HepG2 (cell line): ENCODE results near the gene SBNO2. TPM values are rescaled to one million over a fixed set of nuclear protein-coding genes. Genes with fewer than 3 reads are reported as not detected.

Experiments used
- DMAP1 ChIP-seq: IDR thresholded peaks from 2 replicates; pipeline ENCODE4 v1.6.1; 2016
- DR1 ChIP-seq: sonication (generic); formaldehyde crosslinking; IDR thresholded peaks from 2 replicates; pipeline ENCODE4 v1.8.0; 2021; ENCODE audit warnings: mild to moderate bottlenecking, missing genetic modification reagents, inconsistent platforms
- EHMT2 ChIP-seq: fragments of 200-600 bp; sonication (generic); IDR thresholded peaks from 2 replicates; pipeline ENCODE4 v1.7.0; 2017; ENCODE audit warnings: antibody characterized with exemption, low read depth, low read length, borderline replicate concordance
- ETV5 ChIP-seq: IDR thresholded peaks from 2 replicates; pipeline ENCODE4 v1.6.1; 2018; ENCODE audit warnings: missing biosample characterization, missing genetic modification reagents, inconsistent platforms, borderline replicate concordance
- GZF1 ChIP-seq: sonication (generic); formaldehyde crosslinking; IDR thresholded peaks from 2 replicates; pipeline ENCODE4 v1.5.1; 2020; ENCODE audit warnings: mild to moderate bottlenecking, missing genetic modification reagents
- HMGXB3 ChIP-seq: sonication (generic); formaldehyde crosslinking; IDR thresholded peaks from 2 replicates; pipeline ENCODE4 v1.4.0; 2020; ENCODE audit warnings: missing genetic modification reagents, borderline replicate concordance
- HOXA5 ChIP-seq: sonication (generic); formaldehyde crosslinking; IDR thresholded peaks from 2 replicates; pipeline ENCODE4 v1.4.0; 2020; ENCODE audit warnings: missing genetic modification reagents
- KLF9 ChIP-seq: IDR thresholded peaks from 2 replicates; pipeline ENCODE4 v1.6.1; 2016; ENCODE audit warnings: low read depth
- MBD4 ChIP-seq: IDR thresholded peaks from 2 replicates; pipeline ENCODE4 v1.6.1; 2012; ENCODE audit warnings: low read length, inconsistent platforms, borderline replicate concordance
- MLXIP ChIP-seq: sonication (generic); formaldehyde crosslinking; IDR thresholded peaks from 2 replicates; pipeline ENCODE4 v1.9.0; 2021; ENCODE audit warnings: missing genetic modification reagents, borderline replicate concordance
- TERF1 ChIP-seq: sonication (generic); formaldehyde crosslinking; IDR thresholded peaks from 2 replicates; pipeline ENCODE4 v1.8.0; 2022; ENCODE audit warnings: mild to moderate bottlenecking, missing genetic modification reagents, moderate library complexity
- ZBTB10 ChIP-seq: sonication (generic); formaldehyde crosslinking; IDR thresholded peaks from 2 replicates; pipeline ENCODE4 v1.4.0; 2020; ENCODE audit warnings: missing genetic modification reagents, borderline replicate concordance
- ZNF710 ChIP-seq: sonication (generic); formaldehyde crosslinking; IDR thresholded peaks from 2 replicates; pipeline ENCODE4 v1.5.0; 2020; ENCODE audit warnings: mild to moderate bottlenecking, missing genetic modification reagents, borderline replicate concordance
- ZNF746 ChIP-seq: sonication (generic); formaldehyde crosslinking; IDR thresholded peaks from 2 replicates; pipeline ENCODE4 v1.8.0; 2022; ENCODE audit warnings: mild to moderate bottlenecking, missing genetic modification reagents
- ZNF839 ChIP-seq: sonication (generic); formaldehyde crosslinking; IDR thresholded peaks from 2 replicates; pipeline ENCODE4 v1.4.0; 2020; ENCODE audit warnings: missing genetic modification reagents, mild to moderate bottlenecking, borderline replicate concordance
- ZNF841 ChIP-seq: sonication (generic); formaldehyde crosslinking; IDR thresholded peaks from 2 replicates; pipeline ENCODE4 v1.8.1; 2023; ENCODE audit warnings: missing genetic modification reagents, borderline replicate concordance
- polyA plus RNA-seq, 8 experiments: library from polyadenylated mRNA; depleted of rRNA in 3 of 8; stranded (reverse) in 7 of 8; unstranded in 1 of 8; fragments of >200 nt; fragmentation: Illumina TruSeq in 4 of 8; extraction: Trizol in 4 of 8; gene quantifications; 2 replicates each; pipeline versions ENCODE4 v1.2.1 to v1.2.3, GENCODE V29; 2011 to 2016; ENCODE audit warnings: low read depth in 4 of 8, missing spikeins in 1 of 8, mixed read lengths in 1 of 8; ENCODE audit not compliant: insufficient read depth in 1 of 8
- total RNA-seq, 5 experiments: library from RNA; depleted of rRNA; stranded (reverse); fragments of >200 nt; fragmentation: Illumina TruSeq; extraction: Trizol; gene quantifications; 2 replicates each; pipeline ENCODE4 v1.2.3, GENCODE V29; 2016; ENCODE audit warnings: low read depth in 1 of 5

The SBNO2 gene
- total and polyA plus RNA-seq, 2 of the 13 experiments (the other 11 are each of a cell fraction or from before 2014, with no cell fraction given): 8.6 to 10.4 TPM

- TF ChIP-seq ZBTB10 (CRISPR knock-in tag) (no peak), HOXA5 (CRISPR knock-in tag) (no peak), ETV5 (no peak), MBD4 (no peak), DMAP1 (CRISPR knock-in tag) (no peak), HMGXB3 (no peak), ZNF839 (CRISPR knock-in tag) (no peak), ZNF710 (no peak), DR1 (CRISPR knock-in tag) (no peak), EHMT2 (no peak), KLF9 (CRISPR knock-in tag) (no peak), GZF1 (CRISPR knock-in tag) (no peak), ZNF841 (CRISPR knock-in tag) (no peak), TERF1 (no peak), ZNF746 (CRISPR knock-in tag) (no peak), MLXIP (CRISPR knock-in tag) (no peak)
Measured at GRCh38 chr19:1166872-1167573, 7.0 kb downstream of the SBNO2 start (continued).
